HS-27A (cell line): ENCODE measurements around the gene ADAM23.

ENCODE experiments used
- DNase-seq: peaks from one replicate; pipeline ENCODE4 v3.0.0-alpha.2; 2012; ENCODE audit warnings: low read depth, missing footprints

ADAM23 gene

GRCh38 chr2:206443735-206444527 is 599 bp downstream of the ADAM23 start:
- DNase-seq, result no peak

DNA sequence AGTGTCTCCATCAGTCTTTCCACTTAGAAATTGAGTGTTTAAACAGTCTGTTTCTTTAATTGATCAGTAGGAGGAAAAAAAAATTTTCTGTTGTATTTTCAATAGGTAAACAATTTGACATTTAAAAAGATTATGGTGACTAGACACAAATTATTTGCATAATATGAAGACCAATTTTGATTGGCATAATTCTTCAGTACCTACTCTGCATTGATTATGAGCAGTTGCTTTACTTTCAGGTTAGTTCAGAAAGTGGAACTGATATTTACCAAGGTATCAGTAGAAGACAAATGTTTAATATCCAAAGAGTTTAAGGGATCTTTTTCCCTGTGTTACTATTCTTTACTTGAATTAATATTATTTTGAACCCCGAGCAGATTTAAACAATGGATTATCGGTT is 2.6 kb downstream of the ADAM23 start:
- DNase-seq, result no peak

GRCh38 chr2:206452242-206452641 is 8.9 kb downstream of the ADAM23 start:
- DNase-seq, result no peak

- DNase-seq, result no peak
Observed at GRCh38 chr2:206452750-206453149, 9.4 kb downstream of the ADAM23 start.

- no peak for DNase-seq
Observed at GRCh38 chr2:206456078-206456754, 12.9 kb downstream of the ADAM23 start.

GRCh38 chr2:206457188-206457634 is 13.9 kb downstream of the ADAM23 start:
- no peak for DNase-seq

GRCh38 chr2:206462240-206462854 is 19.0 kb downstream of the ADAM23 start:
- no peak for DNase-seq

- DNase-seq, result no peak
Observed at GRCh38 chr2:206463685-206464084, 20.4 kb downstream of the ADAM23 start.

- DNase-seq, result no peak
Observed at GRCh38 chr2:206464597-206464996, 21.3 kb downstream of the ADAM23 start.

DNA sequence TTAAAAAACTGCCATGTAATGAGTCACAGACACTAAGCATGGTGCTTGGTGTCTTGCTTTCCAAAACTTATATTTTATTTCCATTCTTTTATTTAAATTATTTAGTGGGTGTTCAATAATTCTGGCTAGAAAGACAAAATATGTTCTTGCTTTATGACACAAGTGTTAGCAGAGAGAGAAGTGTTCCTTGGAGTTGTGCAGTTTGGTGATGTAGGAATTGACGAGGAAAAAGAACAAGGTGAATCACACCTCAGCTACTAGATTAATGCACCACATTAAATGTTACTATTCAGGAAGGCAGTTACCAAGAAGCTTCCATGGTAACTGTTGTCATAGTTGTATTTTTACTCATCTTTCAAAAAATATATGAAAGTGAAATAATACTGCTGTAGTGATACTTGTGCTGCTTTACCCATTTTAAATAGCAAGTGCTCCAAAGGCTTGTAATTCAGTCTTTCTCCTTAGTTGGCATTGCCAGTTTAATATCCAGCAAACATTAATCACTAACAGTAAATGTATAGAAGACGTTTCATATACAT is 28.3 kb downstream of the ADAM23 start:
- DNase-seq, result no peak

GRCh38 chr2:206472094-206472493 is 28.8 kb downstream of the ADAM23 start:
- DNase-seq, result no peak

- no peak for DNase-seq
Observed at GRCh38 chr2:206474099-206474498, 30.8 kb downstream of the ADAM23 start.

- DNase-seq, result no peak
Observed at GRCh38 chr2:206477296-206477695, 34.0 kb downstream of the ADAM23 start.

GRCh38 chr2:206478340-206478739 is 35.0 kb downstream of the ADAM23 start:
- DNase-seq, result no peak

DNA sequence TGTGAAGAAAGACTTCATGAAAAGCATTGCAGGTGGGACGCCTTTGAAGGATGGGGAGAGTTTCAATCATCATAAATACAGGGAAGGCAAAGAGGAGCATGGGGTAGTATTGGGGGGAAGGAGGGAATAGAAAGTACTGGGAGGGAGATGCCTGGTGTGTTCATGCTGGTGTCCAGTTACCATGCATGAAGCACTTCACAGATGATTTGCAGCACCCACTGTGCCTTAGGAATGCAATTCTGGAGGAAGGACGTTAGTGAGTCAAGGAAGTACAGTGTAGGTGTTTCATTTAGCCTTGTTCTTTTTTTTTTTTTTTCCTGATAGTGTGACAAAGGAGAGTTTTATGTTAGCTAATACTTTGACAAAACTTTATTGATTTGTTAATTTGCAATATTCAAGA is 36.8 kb downstream of the ADAM23 start:
- DNase-seq, result peak; percentile 4

DNA sequence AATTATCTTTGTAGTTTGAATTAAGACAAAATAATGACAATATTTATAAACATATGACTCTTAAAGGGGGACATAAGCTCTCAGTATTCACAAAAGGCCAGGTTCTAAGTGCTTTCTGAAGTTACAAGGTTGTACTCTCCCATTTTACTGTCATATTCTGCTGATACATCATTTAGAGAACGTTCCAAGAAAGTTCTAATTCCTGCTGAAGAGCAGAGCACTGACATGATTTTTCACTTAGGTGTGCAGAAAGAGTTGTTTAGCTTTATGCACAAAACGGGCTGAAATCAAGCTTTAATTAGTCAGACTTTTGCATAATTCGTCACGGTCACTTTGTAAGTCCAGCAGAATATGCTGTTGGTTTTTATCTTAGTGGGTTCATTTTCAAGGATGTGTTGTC is 37.3 kb downstream of the ADAM23 start:
- DNase-seq, result no peak

- DNase-seq, result no peak
Observed at GRCh38 chr2:206481056-206481455, 37.7 kb downstream of the ADAM23 start.

DNA sequence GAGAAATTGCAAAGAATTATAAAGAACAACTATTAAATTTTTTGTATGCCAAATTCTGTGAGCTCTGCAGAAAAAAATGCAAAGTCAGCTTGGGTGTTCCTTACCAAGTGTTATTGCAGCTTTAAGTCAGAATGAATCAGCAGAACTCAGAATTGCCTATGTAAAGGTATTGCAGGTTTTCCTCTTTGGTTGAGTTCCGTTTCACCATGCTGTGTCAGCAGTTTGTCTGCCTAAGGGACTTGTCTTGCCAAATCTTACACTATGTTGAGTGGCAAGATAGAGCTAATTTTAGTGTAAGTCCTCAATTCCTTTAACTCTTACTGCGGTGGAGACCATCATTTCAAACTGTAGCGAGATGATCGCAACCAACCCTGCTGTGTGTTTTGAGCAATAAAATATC is 38.8 kb downstream of the ADAM23 start:
- DNase-seq, result no peak

DNA sequence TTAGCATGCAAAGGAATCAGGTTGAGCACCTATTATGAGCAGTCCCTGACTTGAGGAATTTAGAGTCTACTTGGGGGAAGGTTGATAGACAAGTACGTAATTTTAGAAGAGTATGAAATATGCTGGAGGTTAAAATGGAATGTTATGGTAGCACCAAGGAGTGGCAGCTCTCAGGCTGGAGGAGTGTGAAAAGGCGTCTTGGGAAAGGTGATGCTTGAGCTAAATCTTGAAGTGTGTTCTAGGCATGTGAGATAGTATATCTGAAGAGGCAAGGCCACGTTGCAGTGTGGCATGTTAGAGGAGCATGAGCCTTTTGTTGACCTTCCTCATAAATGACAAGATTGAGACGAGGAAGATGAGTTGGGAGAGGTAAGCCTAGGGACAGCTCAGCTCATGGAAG is 39.3 kb downstream of the ADAM23 start:
- no peak for DNase-seq

DNA sequence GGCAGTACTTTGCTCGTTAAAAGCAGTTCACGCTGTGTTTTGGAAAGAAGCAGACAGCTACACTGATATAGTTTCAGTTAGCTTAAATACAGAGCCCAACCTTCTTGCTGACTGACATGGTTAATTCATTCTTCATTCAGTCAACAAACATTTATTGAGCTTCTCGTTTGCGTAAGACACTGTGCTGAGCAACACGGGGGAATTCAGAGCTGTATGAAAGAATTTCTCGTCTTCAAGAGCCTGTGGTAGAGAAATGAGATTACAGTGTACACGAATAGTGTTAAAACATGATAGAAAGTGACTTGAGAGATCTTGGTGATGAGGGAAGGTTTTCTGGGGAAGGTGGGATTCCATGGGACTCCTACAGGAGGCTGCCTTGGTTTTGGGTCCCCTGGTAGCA is 44.7 kb downstream of the ADAM23 start:
- no peak for DNase-seq

GRCh38 chr2:206488623-206489022 is 45.3 kb downstream of the ADAM23 start:
- DNase-seq, result no peak

GRCh38 chr2:206494061-206494460 is 50.7 kb downstream of the ADAM23 start:
- DNase-seq, result no peak

DNA sequence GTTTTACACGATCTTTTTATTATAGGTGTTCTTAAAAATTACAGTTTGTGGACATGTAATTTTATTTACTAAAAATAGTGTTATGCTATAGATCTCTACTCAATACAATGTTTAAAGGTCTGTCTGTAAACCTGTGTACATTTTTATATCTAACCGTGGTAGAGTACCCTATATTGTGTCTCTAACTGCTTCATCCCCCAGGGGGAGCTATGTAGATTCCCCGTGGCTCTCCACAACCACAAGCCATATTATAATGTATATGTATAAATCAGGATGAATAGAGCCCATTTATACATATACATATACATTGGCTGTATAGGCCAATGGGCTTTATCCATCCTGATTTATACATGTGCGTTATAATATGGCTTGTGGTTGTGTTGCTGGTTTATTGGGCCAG is 59.4 kb downstream of the ADAM23 start:
- no peak for DNase-seq
